Muscle of leg (tissue), 11 donors: ENCODE measurements around the gene TFPT. TPM values are rescaled to one million over a fixed set of nuclear protein-coding genes. Genes with fewer than 3 reads are reported as not detected.
"Not testable (repeated sequence)": the region's sequence is repeated elsewhere in the genome, so short reads cannot be mapped to it uniquely, and the experiment has no call there.

Experiments used
- DNase-seq: peaks from one replicate; pipeline ENCODE4 v3.0.0; 2013
- H3K27ac ChIP-seq: one replicate; pipeline ENCODE4 v1.5.1; 2013; ENCODE audit warnings: mild to moderate bottlenecking, low read length, control low read depth
- H3K27me3 ChIP-seq: one replicate; pipeline ENCODE4 v1.6.1; 2013; ENCODE audit warnings: low read length; ENCODE audit not compliant: control insufficient read depth, insufficient read depth
- H3K36me3 ChIP-seq: one replicate; pipeline ENCODE4 v1.6.1; 2013; ENCODE audit warnings: low read length; ENCODE audit not compliant: control insufficient read depth, insufficient read depth
- H3K4me1 ChIP-seq: one replicate; pipeline ENCODE4 v1.6.1; 2013; ENCODE audit warnings: low read length; ENCODE audit not compliant: control insufficient read depth, insufficient read depth
- H3K4me3 ChIP-seq: one replicate; pipeline ENCODE4 v1.5.1; 2013; ENCODE audit warnings: low read length, control low read depth
- H3K9me3 ChIP-seq: replicated peaks from 2 replicates; pipeline ENCODE4 v1.6.1; 2013; ENCODE audit warnings: low read depth, low read length; ENCODE audit not compliant: control insufficient read depth
- WGBS: methylation state at CpG from one replicate; pipeline ENCODE4 v1.1.5; 2013; ENCODE audit warnings: missing lambda C conversion rate; ENCODE audit not compliant: insufficient coverage; 5-methylcytosine and 5-hydroxymethylcytosine counted together
- polyA plus RNA-seq, 8 donors: library from polyadenylated mRNA; unstranded; fragments of 120-200 nt; gene quantifications; one replicate each; pipeline versions ENCODE4 v1.2.1 to v1.2.3, GENCODE V29; 2013; ENCODE audit warnings: inconsistent platforms in 1 of 8, low replicate concordance in 1 of 8; ENCODE audit not compliant: insufficient read length in 8 of 8, insufficient read depth in 1 of 8
- total RNA-seq: library from RNA; stranded (reverse); fragments of 120-200 nt; gene quantifications from one replicate; pipeline ENCODE4 v1.2.4, GENCODE V29; 2013

Gene TFPT
- total and polyA plus RNA-seq, 9 donors: 15.1 to 18.4 (median 17.1) TPM

DNA sequence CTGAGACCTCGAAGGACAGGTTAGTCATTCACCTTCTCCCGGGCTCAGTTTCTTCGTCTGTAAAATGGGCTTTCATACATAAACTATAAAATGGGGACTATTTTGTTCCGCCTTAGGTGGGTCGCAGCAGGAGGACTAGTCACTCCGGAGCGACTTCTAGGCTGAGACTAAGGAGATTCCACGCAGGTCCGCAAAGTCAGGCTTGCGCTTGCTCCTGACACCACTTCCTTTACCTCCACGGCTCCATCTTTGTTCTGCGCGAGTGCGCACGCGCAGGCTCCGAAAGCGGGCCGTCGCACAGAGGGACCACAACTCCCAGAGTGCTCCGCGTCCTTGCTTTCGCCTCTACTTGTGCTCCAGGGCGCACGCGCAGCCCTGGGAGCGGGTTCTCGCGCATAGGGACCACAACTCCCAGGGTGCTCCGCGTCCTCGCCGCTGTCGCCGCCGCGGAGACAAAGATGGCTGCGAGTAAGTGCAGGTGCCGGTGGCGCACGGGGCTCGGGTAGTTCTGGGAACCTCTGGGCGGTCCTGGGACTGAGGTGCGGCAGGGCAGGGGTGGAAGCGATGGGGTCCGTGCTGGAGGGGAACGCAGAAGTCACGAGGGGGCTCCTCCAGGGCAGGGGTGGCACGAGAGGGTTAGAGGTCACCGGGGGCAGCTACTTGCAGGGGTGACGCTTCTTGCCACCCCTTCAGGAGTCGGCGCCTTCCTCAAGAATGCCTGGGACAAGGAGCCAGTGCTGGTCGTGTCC lies 12.9 kb downstream of the TFPT start, which contains the start of gene NDUFA3:
Gene NDUFA3 (plus strand): TSS at position 435 of the 749 bp plus-strand sequence. CDS start 24 bp downstream, at position 459.
- WGBS: under 1% methylated on average over 49 of the region's 54 CpGs
- Histone ChIP-seq H3K27ac (no peak within 1 kb of the TSS), H3K9me3 (no peaks in the 10 kb centered on the region), H3K4me3 (peak within 1 kb of the TSS; percentile 89), H3K27me3 (no peaks in the 10 kb centered on the region), H3K4me1 (peaks cover 7% of the 10 kb centered on the region), H3K36me3 (peaks cover 27% of the 10 kb centered on the region)
- DNase-seq: peak; percentile 100

DNA sequence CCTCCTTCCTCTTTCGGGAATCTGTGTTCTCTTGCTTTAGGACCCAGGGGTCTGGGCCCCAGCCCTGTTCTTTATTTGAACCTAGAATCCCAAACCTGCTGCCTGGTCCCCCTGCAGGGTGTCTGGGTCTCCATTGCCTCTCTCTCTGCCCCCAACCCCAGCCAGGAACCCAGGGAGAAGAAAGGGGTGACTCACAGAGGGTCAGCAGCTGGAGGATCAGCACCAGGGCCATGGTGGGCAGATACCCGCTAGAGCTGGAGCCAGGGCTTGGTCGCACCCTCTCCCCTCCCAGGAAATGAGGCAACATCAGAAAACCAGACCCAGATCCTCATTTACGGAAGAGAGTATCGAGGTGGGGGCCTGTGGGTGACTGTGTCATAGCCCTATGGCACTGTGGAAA lies 14.9 kb downstream of the TFPT start, which contains the start of gene OSCAR:
Gene OSCAR (minus strand): TSS at position 243 of the 400 bp plus-strand sequence. CDS start 11 bp downstream, at position 232.
- H3K27ac ChIP-seq: peak within 1 kb of the TSS; percentile 13
- DNase-seq: peak; percentile 43
- 60% methylated on average over 2 of the region's 5 CpGs for WGBS

DNA sequence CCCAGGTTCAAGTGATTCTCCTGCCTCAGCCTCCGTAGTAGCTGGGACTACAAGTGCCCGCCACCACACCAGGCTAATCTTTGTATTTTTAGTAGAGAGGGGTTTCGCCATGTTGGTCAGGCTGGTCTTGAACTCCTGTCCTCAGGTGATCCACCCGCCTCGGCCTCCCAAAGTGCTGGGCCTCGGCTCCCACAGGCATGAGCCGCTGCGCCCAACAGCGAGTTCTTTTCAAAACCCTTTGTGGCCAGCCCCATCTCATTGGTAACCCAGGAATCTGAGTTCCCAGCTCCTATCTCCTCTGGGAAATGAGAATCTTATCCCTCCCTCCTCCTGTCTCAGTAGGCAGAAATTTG lies 15.6 kb downstream of the TFPT start:
- not testable (repeated sequence) for H3K4me3 ChIP-seq, H3K36me3 ChIP-seq, H3K27ac ChIP-seq, DNase-seq, H3K9me3 ChIP-seq
- 75% methylated on average over 7 of the region's 9 CpGs for WGBS
- peaks cover 13% of the 10 kb centered on the region for H3K4me1 ChIP-seq
- H3K27me3 ChIP-seq: peaks cover 26% of the 10 kb centered on the region

More for the DNA sequence above, 14.9 kb downstream of the TFPT start, which contains the start of gene OSCAR:
- H3K4me3 ChIP-seq: no peak within 1 kb of the TSS
- peaks cover 12% of the 10 kb centered on the region for H3K4me1 ChIP-seq
- peaks cover 7% of the 10 kb centered on the region for H3K36me3 ChIP-seq
- H3K9me3 ChIP-seq: no peaks in the 10 kb centered on the region
- peaks cover 19% of the 10 kb centered on the region for H3K27me3 ChIP-seq

DNA sequence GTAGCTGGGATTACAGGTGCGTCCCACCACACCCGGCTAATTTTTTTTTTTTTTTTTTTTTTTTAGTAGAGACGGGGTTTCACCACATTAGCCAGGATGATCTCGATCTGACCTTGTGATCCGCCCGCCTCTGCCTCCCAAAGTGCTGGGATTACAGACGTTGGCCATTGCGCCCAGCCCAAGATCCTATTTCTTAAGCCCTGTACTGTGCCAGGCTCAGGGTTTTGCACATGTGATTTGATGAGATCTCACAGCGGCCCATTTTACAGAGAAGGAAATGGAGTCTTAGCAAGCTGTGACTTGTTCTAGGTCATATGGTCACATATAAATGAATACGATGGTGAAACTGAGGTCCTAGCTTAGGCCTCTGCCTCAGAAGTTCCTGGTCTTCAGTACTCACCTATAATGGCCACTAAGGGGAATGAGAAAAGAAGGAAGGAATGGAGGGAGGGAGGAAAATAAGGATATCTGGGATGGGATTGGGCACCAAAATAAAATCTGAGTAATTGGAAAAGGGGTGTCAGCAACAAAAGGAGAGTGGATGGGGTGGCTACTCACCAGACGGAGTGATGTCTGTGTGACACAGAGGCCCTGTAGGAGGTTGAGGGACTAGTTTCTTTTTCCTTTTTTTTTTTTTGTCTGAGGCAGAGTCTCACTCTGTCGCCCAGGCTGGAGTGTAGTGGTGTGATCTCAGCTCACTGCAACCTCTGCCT lies 16.1 kb downstream of the TFPT start:
- Histone ChIP-seq H3K27ac (no peak overlapping the region), H3K4me1 (peaks cover 13% of the 10 kb centered on the region), H3K9me3 (no peaks in the 10 kb centered on the region), H3K4me3 (no peak overlapping the region), H3K27me3 (peaks cover 32% of the 10 kb centered on the region), H3K36me3 (peaks cover 2% of the 10 kb centered on the region)
- 80% methylated on average over 7 of the region's 12 CpGs for WGBS
- no peak for DNase-seq

DNA sequence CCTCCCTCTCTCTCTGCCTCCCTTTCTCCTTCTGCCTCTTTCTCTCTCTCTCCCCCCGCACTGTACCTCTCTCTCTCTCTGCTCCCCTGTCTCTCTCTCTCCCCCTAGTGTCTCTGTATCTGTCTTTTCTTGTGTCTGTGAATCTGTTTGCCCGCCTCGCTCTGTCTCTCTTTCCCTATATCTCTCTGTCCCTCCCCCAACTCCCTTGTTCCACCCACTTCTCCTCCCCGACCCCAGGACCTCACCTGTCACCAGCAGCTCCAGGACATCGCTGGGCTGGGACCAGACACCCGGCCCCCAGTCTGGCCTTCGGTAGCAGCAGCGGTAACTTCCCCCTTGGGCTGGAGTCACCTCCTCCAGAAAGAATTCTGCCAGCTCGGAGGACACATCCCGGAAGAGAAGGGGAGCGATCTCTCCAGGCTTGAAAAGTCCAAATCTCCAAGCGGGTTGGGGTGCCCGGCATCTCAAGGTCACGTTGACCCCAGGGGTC lies 18.8 kb downstream of the TFPT start:
- Histone ChIP-seq H3K27me3 (peaks cover 33% of the 10 kb centered on the region), H3K9me3 (no peaks in the 10 kb centered on the region), H3K36me3 (no peaks in the 10 kb centered on the region), H3K27ac (no peak overlapping the region), H3K4me1 (peaks cover 6% of the 10 kb centered on the region), H3K4me3 (no peak overlapping the region)
- DNase-seq: no peak
- 4% methylated on average over 14 of the region's 14 CpGs for WGBS

DNA sequence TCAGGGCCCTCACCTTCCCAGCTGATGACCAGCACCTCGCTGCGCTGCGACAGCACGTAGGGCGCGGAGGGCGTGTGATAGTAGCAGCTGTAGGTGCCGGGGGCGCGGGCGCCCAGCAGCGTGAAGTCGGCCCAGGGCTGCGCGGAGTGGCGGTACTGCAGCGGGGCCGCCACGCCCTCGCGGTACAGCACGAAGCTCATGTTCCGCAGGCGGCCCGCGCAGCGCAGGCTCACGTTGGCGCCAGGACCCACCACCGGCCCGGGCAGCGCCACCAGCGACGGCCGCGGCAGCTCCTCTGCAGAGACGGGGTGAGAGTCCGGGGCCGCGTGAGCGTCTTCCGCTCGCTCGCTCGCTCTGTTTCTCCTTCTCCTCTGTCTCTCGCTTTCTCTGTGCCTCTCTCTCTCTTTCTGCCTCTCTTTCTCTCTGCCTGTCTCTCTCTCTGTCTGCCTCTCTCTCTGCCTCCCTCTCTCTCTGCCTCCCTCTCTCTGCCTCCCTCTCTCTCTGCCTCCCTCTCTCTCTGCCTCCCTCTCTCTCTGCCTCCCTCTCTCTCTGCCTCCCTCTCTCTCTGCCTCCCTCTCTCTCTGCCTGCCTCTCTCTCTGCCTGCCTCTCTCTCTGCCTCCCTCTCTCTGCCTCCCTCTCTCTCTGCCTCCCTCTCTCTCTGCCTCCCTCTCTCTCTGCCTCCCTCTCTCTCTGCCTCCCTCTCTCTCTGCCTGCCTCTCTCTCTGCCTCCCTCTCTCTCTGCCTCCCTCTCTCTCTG lies 19.4 kb downstream of the TFPT start:
- not testable (repeated sequence) for H3K9me3 ChIP-seq, H3K27ac ChIP-seq, H3K4me3 ChIP-seq, H3K36me3 ChIP-seq, H3K4me1 ChIP-seq
- peak; percentile 39 for DNase-seq
- H3K27me3 ChIP-seq: peaks cover 34% of the 10 kb centered on the region
- WGBS: under 1% methylated on average over 46 of the region's 46 CpGs

DNA sequence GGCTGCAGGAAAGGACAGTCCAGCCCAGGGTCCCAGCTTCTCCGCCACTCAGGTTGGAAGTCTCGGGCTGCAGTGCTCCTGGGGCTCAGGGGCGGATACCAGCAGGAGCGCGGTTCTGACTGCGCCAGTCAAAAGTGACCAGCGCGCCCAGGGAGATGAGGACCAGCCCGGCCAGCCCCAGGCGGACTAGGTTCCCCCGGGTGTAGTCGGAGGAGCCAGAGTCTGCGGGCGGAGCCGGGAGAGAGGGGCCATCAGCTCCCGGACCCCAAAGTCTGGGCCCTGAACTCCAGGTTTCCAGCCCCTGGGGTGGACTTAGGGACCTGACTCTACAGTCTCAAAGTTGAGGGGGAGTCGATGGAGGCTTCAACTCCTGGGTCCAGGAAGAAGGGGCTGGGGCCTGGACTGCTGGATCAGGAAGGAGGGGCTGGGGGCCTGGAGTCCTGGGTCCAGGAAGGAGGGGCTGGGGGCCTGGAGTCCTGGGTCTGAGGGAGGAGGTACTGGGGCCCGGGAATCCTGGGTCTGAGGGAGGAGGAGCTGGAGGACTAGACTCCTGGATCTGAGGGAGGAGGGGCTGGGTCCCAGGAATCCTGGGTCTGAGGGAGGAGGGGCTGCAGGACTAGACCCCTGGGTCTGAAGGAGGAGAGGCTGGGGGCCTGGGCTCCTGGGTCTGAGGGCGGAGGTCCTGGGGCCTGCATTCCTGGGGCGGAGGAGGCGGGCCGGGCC lies 20.2 kb downstream of the TFPT start:
- Histone ChIP-seq H3K27ac (no peak overlapping the region), H3K4me3 (no peak overlapping the region), H3K4me1 (peaks cover 6% of the 10 kb centered on the region), H3K36me3 (no peaks in the 10 kb centered on the region), H3K27me3 (peaks cover 35% of the 10 kb centered on the region), H3K9me3 (no peaks in the 10 kb centered on the region)
- DNase-seq: no peak
- 66% methylated on average over 22 of the region's 22 CpGs for WGBS

DNA sequence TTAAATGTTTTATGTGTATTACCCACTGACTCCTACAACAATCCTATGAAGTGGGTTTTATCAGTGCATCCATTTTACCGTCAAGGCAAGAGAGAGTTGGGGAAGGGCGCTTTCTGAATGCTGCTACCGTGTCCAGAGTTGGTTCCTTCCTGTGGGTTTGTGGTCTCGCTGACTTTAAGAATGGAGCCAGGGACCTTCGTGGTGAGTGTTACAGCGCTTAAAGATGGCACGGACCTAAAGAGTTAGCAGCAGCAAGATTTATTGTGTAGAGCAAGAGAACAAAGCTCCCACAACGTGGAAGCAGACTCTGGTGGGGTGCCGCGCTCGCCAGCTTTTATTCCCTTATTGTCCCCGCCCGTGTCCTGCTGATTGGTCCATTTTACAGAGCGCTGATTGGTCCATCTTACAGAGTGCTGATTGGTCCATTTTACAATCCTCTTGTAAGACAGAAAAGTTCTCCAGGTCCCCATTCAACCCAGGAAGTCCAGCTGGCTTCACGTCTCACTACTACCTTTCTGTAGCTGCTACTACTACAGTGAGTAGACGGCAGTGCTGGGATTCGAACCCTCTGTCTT lies 20.9 kb downstream of the TFPT start:
- Histone ChIP-seq H3K27ac (no peak overlapping the region), H3K4me1 (peaks cover 6% of the 10 kb centered on the region), H3K27me3 (peaks cover 35% of the 10 kb centered on the region), H3K4me3 (no peak overlapping the region), H3K36me3 (no peaks in the 10 kb centered on the region), H3K9me3 (no peaks in the 10 kb centered on the region)
- 76% methylated on average over 17 of the region's 17 CpGs for WGBS
- no peak for DNase-seq

DNA sequence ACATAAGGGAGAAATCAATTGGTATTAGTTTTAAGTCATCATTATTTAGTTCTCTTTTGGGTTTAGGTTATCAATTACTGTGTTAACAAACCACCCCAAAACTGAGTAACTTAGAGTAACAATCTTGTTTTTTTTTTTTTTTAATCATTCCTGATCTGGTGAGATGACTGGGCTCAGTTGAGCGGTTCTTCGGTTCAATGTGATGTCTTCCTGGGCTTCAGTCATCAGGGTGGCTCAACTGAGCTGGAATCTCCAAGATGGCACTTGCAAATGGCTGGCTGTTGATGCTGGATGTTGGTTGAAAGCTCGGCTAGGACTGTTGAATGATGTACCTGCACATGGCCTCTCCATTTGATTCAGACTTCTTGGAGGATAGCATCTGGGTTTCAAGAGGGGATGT lies 31.0 kb downstream of the TFPT start:
- 90% methylated on average over 3 of the region's 3 CpGs for WGBS
- DNase-seq: no peak
- Histone ChIP-seq H3K27me3 (no peaks in the 10 kb centered on the region), H3K4me3 (no peak overlapping the region), H3K9me3 (peaks cover 8% of the 10 kb centered on the region), H3K27ac (no peak overlapping the region), H3K4me1 (no peaks in the 10 kb centered on the region), H3K36me3 (no peaks in the 10 kb centered on the region)
